Activated CD4-positive, alpha-beta T cell treated with anti-CD3 and anti-CD28 coated beads, Interleukin-2, amount 10 ng/mL, durations not matched to agents 7 days and 5 days (primary cell): ENCODE results near the gene PCSK1N. TPM values are rescaled to one million over a fixed set of nuclear protein-coding genes. Genes with fewer than 3 reads are reported as not detected.

ENCODE experiments used
- CTCF ChIA-PET: fragments of 350-600 bp; sonication (Branson Sonifier 250); formaldehyde crosslinking; loops from one replicate; lab custom pipeline; 2021; ENCODE audit warnings: antibody characterized with exemption; lab: Charles Lee
- POLR2A ChIA-PET: fragments of 350-600 bp; sonication (Branson Sonifier 250); formaldehyde crosslinking; loops from one replicate; lab custom pipeline; 2021; ENCODE audit warnings: antibody characterized with exemption; lab: Charles Lee
- DNase-seq: peaks from one replicate; pipeline ENCODE4 v3.0.0-alpha.2; 2020
- H3K27ac Mint-ChIP-seq: one replicate; pipeline ENCODE4 v1.8.0; 2021; ENCODE audit warnings: mild to moderate bottlenecking, moderate library complexity, mixed read lengths
- H3K27me3 Mint-ChIP-seq: one replicate; pipeline ENCODE4 v1.8.0; 2021; ENCODE audit warnings: mixed read lengths
- H3K36me3 Mint-ChIP-seq: one replicate; pipeline ENCODE4 v1.8.0; 2021; ENCODE audit warnings: low read depth, mixed read lengths
- H3K4me1 Mint-ChIP-seq: one replicate; pipeline ENCODE4 v1.8.0; 2021; ENCODE audit warnings: mixed read lengths
- H3K4me3 Mint-ChIP-seq: one replicate; pipeline ENCODE4 v1.8.0; 2021; ENCODE audit warnings: mild to moderate bottlenecking, moderate library complexity, mixed read lengths
- H3K9me3 Mint-ChIP-seq: one replicate; pipeline ENCODE4 v1.8.0; 2021; ENCODE audit warnings: mixed read lengths
- total RNA-seq, 2 experiments: library from RNA; stranded (reverse); gene quantifications; one replicate each; pipeline ENCODE4 v1.2.3, GENCODE V29; 2021

The PCSK1N gene
- total RNA-seq, 2 experiments from 2014 or later = 0.33 to 0.40 TPM

GRCh38 chrX:48782216-48782615, 53.2 kb downstream of the PCSK1N start:
- Mint-ChIP-seq H3K9me3 (no peaks in the 10 kb centered on the region), H3K27ac (no peak overlapping the region), H3K36me3 (no peaks in the 10 kb centered on the region), H3K4me3 (no peak overlapping the region), H3K27me3 (peaks cover 12% of the 10 kb centered on the region), H3K4me1 (no peaks in the 10 kb centered on the region)
- ChIA-PET CTCF (no interaction called here), POLR2A (no interaction called here)
- no peak for DNase-seq

GRCh38 chrX:48781705-48782104, 53.7 kb downstream of the PCSK1N start:
- ChIA-PET CTCF (no interaction called here), POLR2A (no interaction called here)
- Mint-ChIP-seq H3K4me3 (no peak overlapping the region), H3K36me3 (no peaks in the 10 kb centered on the region), H3K9me3 (no peaks in the 10 kb centered on the region), H3K27me3 (peaks cover 10% of the 10 kb centered on the region), H3K4me1 (no peaks in the 10 kb centered on the region), H3K27ac (no peak overlapping the region)
- no peak for DNase-seq

Other genes starting within 250 kb of the PCSK1N start
- 10 to 100 TPM; 37.8 to 44.5 TPM for gene WDR13, start 238.1 kb downstream of the PCSK1N start, total RNA-seq
- 100 to 1,000 TPM; 165 to 177 TPM for gene WAS, start 151.8 kb downstream of the PCSK1N start, total RNA-seq
- 10 to 100 TPM; 33.4 to 33.6 TPM for gene SUV39H1, start 138.9 kb downstream of the PCSK1N start, total RNA-seq
- gene GLOD5, start 73.9 kb downstream of the PCSK1N start, total RNA-seq = not detected
- not detected for gene GATA1, start 49.0 kb downstream of the PCSK1N start, total RNA-seq
- 100 to 1,000 TPM in 1 of 2 experiments, 10 to 100 TPM in 1; 94.3 to 102 TPM for gene HDAC6, start 33.5 kb downstream of the PCSK1N start, total RNA-seq
- not detected for gene ERAS, start 9.1 kb downstream of the PCSK1N start, total RNA-seq
- 10 to 100 TPM; 39.9 to 45.8 TPM for gene TIMM17B, start 62.2 kb upstream of the PCSK1N start, total RNA-seq
- gene PQBP1, start 62.3 kb upstream of the PCSK1N start, total RNA-seq = 10 to 100 TPM; 69.4 to 77.6 TPM
- 10 to 100 TPM; 14.0 to 16.8 TPM for gene SLC35A2, start 76.0 kb upstream of the PCSK1N start, total RNA-seq
- 100 to 1,000 TPM; 152 to 154 TPM for gene PIM2, start 83.4 kb upstream of the PCSK1N start, total RNA-seq
- gene OTUD5, start 122.0 kb upstream of the PCSK1N start, total RNA-seq = 10 to 100 TPM; 49.0 to 54.1 TPM
- gene KCND1, start 136.2 kb upstream of the PCSK1N start, total RNA-seq = 1 to 10 TPM; 2.9 to 3.6 TPM
- gene GRIPAP1, start 166.7 kb upstream of the PCSK1N start, total RNA-seq = 10 to 100 TPM; 73.2 to 91.2 TPM
- 10 to 100 TPM; 25.7 to 26.8 TPM for gene TFE3, start 207.7 kb upstream of the PCSK1N start, total RNA-seq
- 1 to 10 TPM; 5.5 to 5.9 TPM for gene CCDC120, start 223.4 kb upstream of the PCSK1N start, total RNA-seq
- 10 to 100 TPM; 24.7 to 27.1 TPM for gene PRAF2, start 238.4 kb upstream of the PCSK1N start, total RNA-seq
- gene WDR45, start 244.3 kb upstream of the PCSK1N start, total RNA-seq = 10 to 100 TPM; 44.0 to 48.6 TPM